Activated B cell treated with CpG ODN at 0.5 μM for 24 hours (primary cell): ENCODE results near the gene DDX10. TPM values are rescaled to one million over a fixed set of nuclear protein-coding genes. Genes with fewer than 3 reads are reported as not detected.
A peak's percentile ranks its signal among the peaks of the same experiment; 100 is the strongest.

ENCODE experiments used
- ATAC-seq: fragments of 200-7000 bp; cut with Tn5 transposase; one replicate; pipeline ENCODE4 v1.10.0; 2021; ENCODE audit warnings: low read depth, mild to moderate bottlenecking, moderate library complexity
- CTCF ChIA-PET: fragments of 350-600 bp; sonication (Branson Sonifier 250); formaldehyde crosslinking; loops from one replicate; lab custom pipeline; 2021; ENCODE audit warnings: antibody characterized with exemption; lab: Charles Lee
- POLR2A ChIA-PET: fragments of 350-600 bp; sonication (Branson Sonifier 250); formaldehyde crosslinking; loops from one replicate; lab custom pipeline; 2021; ENCODE audit warnings: antibody characterized with exemption; lab: Charles Lee
- DNase-seq: peaks from one replicate; pipeline ENCODE4 v3.0.0; 2022
- H3K27ac Mint-ChIP-seq: one replicate; pipeline ENCODE4 v1.8.0; 2020; ENCODE audit warnings: mixed read lengths
- H3K27me3 Mint-ChIP-seq: one replicate; pipeline ENCODE4 v1.8.0; 2021; ENCODE audit warnings: mixed read lengths
- H3K36me3 Mint-ChIP-seq: one replicate; pipeline ENCODE4 v1.8.0; 2021; ENCODE audit warnings: low read depth, mixed read lengths
- H3K4me1 Mint-ChIP-seq: one replicate; pipeline ENCODE4 v1.8.0; 2021; ENCODE audit warnings: mixed read lengths
- H3K4me3 Mint-ChIP-seq: one replicate; pipeline ENCODE4 v1.8.0; 2020; ENCODE audit warnings: mild to moderate bottlenecking, mixed read lengths
- H3K9me3 Mint-ChIP-seq: one replicate; pipeline ENCODE4 v1.8.0; 2020; ENCODE audit warnings: mixed read lengths
- intact Hi-C: fragments of 100-400 bp; cut with micrococcal nuclease; formaldehyde crosslinking; loops from one replicate; pipeline ENCODE4 v1.15.1; 2024
- total RNA-seq: library from RNA; stranded (reverse); gene quantifications from 2 replicates; pipeline ENCODE4 v1.2.3, GENCODE V29; 2022
- TF ChIP-seq, protein P1 (sequence below): fragments of 200-600 bp; IDR thresholded peaks from one replicate; pipeline ENCODE4 v1.8.0; 2022; ENCODE audit warnings: antibody characterized with exemption, mild to moderate bottlenecking

DDX10 gene
- total RNA-seq, 1 donor from 2014 or later = 43.3 TPM

DNA sequence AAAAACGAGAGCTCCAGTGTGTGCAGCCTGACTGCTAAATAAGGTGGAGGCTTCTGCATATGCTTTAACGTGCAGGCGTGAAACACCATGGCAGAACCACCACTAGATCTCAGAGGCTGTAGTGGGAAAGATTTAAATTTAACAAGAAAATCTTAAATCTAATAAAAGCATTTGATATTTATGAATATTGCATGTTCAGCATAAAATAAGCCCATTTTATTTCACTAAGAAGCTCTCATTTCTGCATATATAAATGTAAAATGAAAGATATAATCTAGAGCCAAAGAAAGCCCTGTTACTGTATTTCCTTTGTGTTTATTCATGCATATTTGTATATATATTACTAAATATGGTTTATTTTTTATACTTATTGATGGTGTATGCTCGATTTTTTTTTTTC, 188.3 kb downstream of the DDX10 start:
- Mint-ChIP-seq H3K36me3 (peaks cover 14% of the 10 kb centered on the region), H3K9me3 (no peaks in the 10 kb centered on the region), H3K27ac (no peak overlapping the region), H3K4me1 (peaks cover 24% of the 10 kb centered on the region), H3K4me3 (no peak overlapping the region), H3K27me3 (no peaks in the 10 kb centered on the region)
- intact Hi-C loops = no loop called here
- ATAC-seq (no peak), DNase-seq (no peak)
- POLR2A ChIA-PET = no interaction called here
- CTCF ChIA-PET = no interaction called here
- TF ChIP-seq, protein P1, sequence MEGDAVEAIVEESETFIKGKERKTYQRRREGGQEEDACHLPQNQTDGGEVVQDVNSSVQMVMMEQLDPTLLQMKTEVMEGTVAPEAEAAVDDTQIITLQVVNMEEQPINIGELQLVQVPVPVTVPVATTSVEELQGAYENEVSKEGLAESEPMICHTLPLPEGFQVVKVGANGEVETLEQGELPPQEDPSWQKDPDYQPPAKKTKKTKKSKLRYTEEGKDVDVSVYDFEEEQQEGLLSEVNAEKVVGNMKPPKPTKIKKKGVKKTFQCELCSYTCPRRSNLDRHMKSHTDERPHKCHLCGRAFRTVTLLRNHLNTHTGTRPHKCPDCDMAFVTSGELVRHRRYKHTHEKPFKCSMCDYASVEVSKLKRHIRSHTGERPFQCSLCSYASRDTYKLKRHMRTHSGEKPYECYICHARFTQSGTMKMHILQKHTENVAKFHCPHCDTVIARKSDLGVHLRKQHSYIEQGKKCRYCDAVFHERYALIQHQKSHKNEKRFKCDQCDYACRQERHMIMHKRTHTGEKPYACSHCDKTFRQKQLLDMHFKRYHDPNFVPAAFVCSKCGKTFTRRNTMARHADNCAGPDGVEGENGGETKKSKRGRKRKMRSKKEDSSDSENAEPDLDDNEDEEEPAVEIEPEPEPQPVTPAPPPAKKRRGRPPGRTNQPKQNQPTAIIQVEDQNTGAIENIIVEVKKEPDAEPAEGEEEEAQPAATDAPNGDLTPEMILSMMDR = no peak

DNA sequence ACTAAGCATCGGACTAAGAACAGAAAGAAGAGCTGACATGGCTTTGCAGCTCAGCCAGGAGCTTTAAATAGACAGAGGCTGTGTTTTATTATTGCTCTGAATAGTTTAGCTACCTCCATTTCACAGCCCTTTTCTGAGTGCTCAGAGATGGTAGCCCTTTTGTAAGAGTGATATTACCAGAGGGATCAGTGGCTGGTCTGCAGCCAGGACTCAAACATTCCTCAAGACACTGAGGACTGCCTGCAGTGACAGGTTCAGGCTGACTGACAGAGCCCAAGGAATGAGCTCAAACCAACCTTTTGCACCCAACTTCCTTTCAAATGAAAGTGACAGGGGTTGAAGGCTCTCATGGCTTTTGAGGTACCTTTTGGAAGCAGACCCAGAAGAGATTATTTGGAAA, 189.0 kb downstream of the DDX10 start:
- H3K4me1 Mint-ChIP-seq = peaks cover 24% of the 10 kb centered on the region
- POLR2A ChIA-PET = no interaction called here
- peaks cover 18% of the 10 kb centered on the region for H3K36me3 Mint-ChIP-seq
- intact Hi-C loops = no loop called here
- TF ChIP-seq, protein P1 = no peak
- no peaks in the 10 kb centered on the region for H3K27me3 Mint-ChIP-seq
- H3K9me3 Mint-ChIP-seq = no peaks in the 10 kb centered on the region
- DNase-seq (no peak), ATAC-seq (peak; percentile 25)
- CTCF ChIA-PET = interaction anchor here (1.6 kb wide), 1 partner anchor 17 kb away, joined by 5 read pairs; no protein-coding TSS in a partner anchor
- H3K4me3 Mint-ChIP-seq = peak overlapping the region; percentile 75
- peak overlapping the region; percentile 91 for H3K27ac Mint-ChIP-seq

DNA sequence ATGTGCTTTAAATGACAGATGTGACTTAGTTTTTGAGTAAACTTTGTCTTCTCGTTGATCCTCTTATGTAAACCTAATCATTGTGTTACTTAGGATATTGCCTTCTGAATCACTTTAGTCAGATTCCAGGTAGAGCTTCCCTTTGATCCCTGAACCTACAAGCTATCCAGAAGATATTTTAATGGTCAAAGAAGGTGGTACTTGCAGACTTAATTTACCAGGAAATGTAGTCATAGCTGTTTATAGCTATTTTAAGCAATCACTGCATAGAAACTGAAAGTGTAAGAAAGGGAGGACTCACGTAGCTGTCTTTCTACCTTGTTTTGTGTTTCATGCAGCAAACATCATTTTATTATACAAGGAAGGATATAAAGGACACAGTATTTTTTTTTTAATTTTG, 189.5 kb downstream of the DDX10 start:
- peaks cover 24% of the 10 kb centered on the region for H3K4me1 Mint-ChIP-seq
- intact Hi-C loops = no loop called here
- ChIA-PET POLR2A (no interaction called here), CTCF (interaction anchor here (1.6 kb wide), 1 partner anchor 17 kb away, joined by 5 read pairs; no protein-coding TSS in a partner anchor)
- H3K27me3 Mint-ChIP-seq = no peaks in the 10 kb centered on the region
- DNase-seq (no peak), ATAC-seq (peak; percentile 71)
- H3K4me3 Mint-ChIP-seq = peak overlapping the region; percentile 75
- no peaks in the 10 kb centered on the region for H3K9me3 Mint-ChIP-seq
- peak overlapping the region; percentile 91 for H3K27ac Mint-ChIP-seq
- TF ChIP-seq, protein P1 = no peak
- peaks cover 16% of the 10 kb centered on the region for H3K36me3 Mint-ChIP-seq

DNA sequence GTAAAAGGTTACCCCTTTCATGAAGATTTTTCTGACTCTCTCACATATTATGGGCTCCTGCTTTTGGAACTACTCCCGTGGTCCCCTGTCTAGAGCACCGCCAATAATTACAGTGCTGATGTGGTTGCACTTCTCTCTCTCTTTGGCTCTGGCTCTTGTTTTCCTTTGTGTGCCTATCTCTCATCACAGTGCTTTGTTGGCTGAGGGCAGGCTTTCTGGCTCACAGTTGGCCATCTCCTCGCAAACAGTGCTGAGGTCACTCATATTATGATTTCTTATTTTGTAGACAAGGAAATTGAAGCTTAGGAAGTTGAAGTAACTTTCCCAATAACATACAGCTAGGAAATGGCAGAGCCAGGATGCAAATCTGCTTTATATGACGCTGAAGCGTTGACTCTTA, 192.5 kb downstream of the DDX10 start:
- H3K27ac Mint-ChIP-seq = no peak overlapping the region
- CTCF ChIA-PET = interaction anchor here (0.6 kb wide), 1 partner anchor 917 kb away, joined by 3 read pairs; no protein-coding TSS in a partner anchor
- intact Hi-C loops = no loop called here
- POLR2A ChIA-PET = no interaction called here
- H3K4me1 Mint-ChIP-seq = peaks cover 24% of the 10 kb centered on the region
- no peak for DNase-seq
- TF ChIP-seq, protein P1 = no peak
- no peak for ATAC-seq
- H3K27me3 Mint-ChIP-seq = no peaks in the 10 kb centered on the region
- H3K36me3 Mint-ChIP-seq = peaks cover 14% of the 10 kb centered on the region
- H3K9me3 Mint-ChIP-seq = no peaks in the 10 kb centered on the region
- H3K4me3 Mint-ChIP-seq = no peak overlapping the region

DNA sequence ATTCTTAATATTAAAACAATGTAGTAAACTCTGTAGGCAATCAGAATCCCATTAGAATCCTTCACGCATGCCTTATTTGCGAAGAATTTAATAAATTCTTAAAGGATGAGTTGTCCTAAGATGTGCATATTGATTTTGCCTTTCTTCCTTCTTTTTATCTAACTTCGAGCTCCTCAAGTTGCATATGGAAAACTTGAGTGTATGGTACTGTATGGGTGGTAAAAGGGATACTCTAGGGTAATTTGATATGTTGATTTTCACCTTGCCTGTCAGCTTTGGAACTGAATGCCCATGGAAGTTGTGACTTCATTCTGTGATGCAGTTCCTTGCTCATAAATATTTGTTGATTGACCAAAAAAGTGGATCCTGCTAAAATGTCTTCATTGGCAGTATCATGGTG, 193.8 kb downstream of the DDX10 start:
- H3K4me3 Mint-ChIP-seq = no peak overlapping the region
- H3K9me3 Mint-ChIP-seq = no peaks in the 10 kb centered on the region
- intact Hi-C loops = no loop called here
- ATAC-seq (no peak), DNase-seq (no peak)
- ChIA-PET POLR2A (no interaction called here), CTCF (no interaction called here)
- peaks cover 18% of the 10 kb centered on the region for H3K4me1 Mint-ChIP-seq
- H3K27ac Mint-ChIP-seq = no peak overlapping the region
- H3K36me3 Mint-ChIP-seq = peaks cover 8% of the 10 kb centered on the region
- TF ChIP-seq, protein P1 = no peak
- no peaks in the 10 kb centered on the region for H3K27me3 Mint-ChIP-seq
